GM19328 (cell line): ENCODE measurements around the gene HSBP1L1.
A peak's percentile ranks its signal among the peaks of the same experiment; 100 is the strongest.
"Not testable (repeated sequence)": the region's sequence is repeated elsewhere in the genome, so short reads cannot be mapped to it uniquely, and the experiment has no call there.

ENCODE experiments used
- ATAC-seq: cut with Tn5 transposase; IDR thresholded peaks from one replicate; pipeline ENCODE4 v1.9.1; 2021; ENCODE audit warnings: mild to moderate bottlenecking, moderate library complexity; ENCODE audit not compliant: unreplicated experiment

Gene HSBP1L1

GRCh38 chr18:79960161-79960801 lies 4.2 kb upstream of the HSBP1L1 start:
- ATAC-seq = not testable (repeated sequence)

GRCh38 chr18:79960921-79961526 lies 3.4 kb upstream of the HSBP1L1 start:
- ATAC-seq = no peak

- ATAC-seq = no peak
These were observed 2.7 kb upstream of the HSBP1L1 start for GRCh38 chr18:79961527-79962291.

- no peak for ATAC-seq
These were observed 2.1 kb upstream of the HSBP1L1 start for GRCh38 chr18:79962311-79962710.

GRCh38 chr18:79962835-79963657 lies 1.4 kb upstream of the HSBP1L1 start:
- ATAC-seq = peak; percentile 48

- no peak for ATAC-seq
These were observed 649 bp upstream of the HSBP1L1 start for GRCh38 chr18:79963658-79964329.

- ATAC-seq = no peak
These were observed 868 bp downstream of the HSBP1L1 start for GRCh38 chr18:79965119-79965902.

GRCh38 chr18:79970419-79971133 lies 6.1 kb downstream of the HSBP1L1 start:
- no peak for ATAC-seq

GRCh38 chr18:79971211-79971952 lies 6.9 kb downstream of the HSBP1L1 start:
- no peak for ATAC-seq

- ATAC-seq = no peak
These were observed 7.5 kb downstream of the HSBP1L1 start for GRCh38 chr18:79971986-79972385.

- no peak for ATAC-seq
These were observed 8.3 kb downstream of the HSBP1L1 start for GRCh38 chr18:79972720-79973119.

GRCh38 chr18:79973517-79973916 lies 9.1 kb downstream of the HSBP1L1 start:
- no peak for ATAC-seq

GRCh38 chr18:79974025-79974654 lies 9.7 kb downstream of the HSBP1L1 start:
- ATAC-seq = no peak

GRCh38 chr18:79975043-79975442 lies 10.6 kb downstream of the HSBP1L1 start:
- ATAC-seq = no peak

GRCh38 chr18:79975985-79976680 lies 11.7 kb downstream of the HSBP1L1 start:
- ATAC-seq = no peak

- ATAC-seq = no peak
These were observed 15.4 kb downstream of the HSBP1L1 start for GRCh38 chr18:79979843-79980242.

GRCh38 chr18:79980585-79980984 lies 16.1 kb downstream of the HSBP1L1 start:
- no peak for ATAC-seq
